Type B pancreatic cell (in vitro differentiated cells): ENCODE results near the gene SEM1. TPM values are rescaled to one million over a fixed set of nuclear protein-coding genes. Genes with fewer than 3 reads are reported as not detected.
"Not testable (repeated sequence)": the region's sequence is repeated elsewhere in the genome, so short reads cannot be mapped to it uniquely, and the experiment has no call there.

Experiments used
- DNase-seq: peaks from one replicate; pipeline ENCODE4 v3.0.0; 2021; ENCODE audit warnings: mixed read lengths; ENCODE audit not compliant: unreplicated experiment; ENCODE audit errors: extremely low spot score
- H3K27ac Mint-ChIP-seq: 2 replicates; pipeline ENCODE4 v1.8.0; 2021; ENCODE audit warnings: mild to moderate bottlenecking, mixed read lengths
- H3K27me3 Mint-ChIP-seq: 2 replicates; pipeline ENCODE4 v1.8.0; 2021; ENCODE audit warnings: mixed read lengths
- H3K36me3 Mint-ChIP-seq: 2 replicates; pipeline ENCODE4 v1.8.0; 2021; ENCODE audit warnings: mixed read lengths
- H3K4me1 Mint-ChIP-seq: one replicate; pipeline ENCODE4 v1.8.0; 2021; ENCODE audit warnings: mixed read lengths; ENCODE audit not compliant: unreplicated experiment
- H3K4me3 Mint-ChIP-seq: 2 replicates; pipeline ENCODE4 v1.8.0; 2021; ENCODE audit warnings: mild to moderate bottlenecking, mixed read lengths
- H3K9me3 Mint-ChIP-seq: 2 replicates; pipeline ENCODE4 v1.8.0; 2021; ENCODE audit warnings: mixed read lengths
- CTCF ChIP-seq: fragments of 200-600 bp; sonication (generic); conservative IDR thresholded peaks from 2 replicates; pipeline ENCODE4 v1.5.0; 2021; ENCODE audit warnings: antibody characterized with exemption, mild to moderate bottlenecking
- total RNA-seq: library from RNA; stranded (reverse); gene quantifications from 2 replicates; pipeline ENCODE4 v1.2.1, GENCODE V29; 2021; ENCODE audit warnings: low replicate concordance

The SEM1 gene
- total RNA-seq, 1 donor from 2014 or later, result 62.5 TPM

GRCh38 chr7:96669812-96670211, 39.8 kb downstream of the SEM1 start:
- H3K27me3 Mint-ChIP-seq, result no peaks in the 10 kb centered on the region
- peaks cover 13% of the 10 kb centered on the region for H3K4me1 Mint-ChIP-seq
- no peak for DNase-seq
- H3K27ac Mint-ChIP-seq, result no peak overlapping the region
- H3K9me3 Mint-ChIP-seq, result no peaks in the 10 kb centered on the region
- H3K4me3 Mint-ChIP-seq, result no peak overlapping the region
- TF ChIP-seq CTCF, result no peak
- H3K36me3 Mint-ChIP-seq, result peaks cover 14% of the 10 kb centered on the region

GRCh38 chr7:96667026-96667425, 42.6 kb downstream of the SEM1 start:
- Mint-ChIP-seq H3K27ac (no peak overlapping the region), H3K9me3 (no peaks in the 10 kb centered on the region), H3K4me1 (peaks cover 18% of the 10 kb centered on the region), H3K36me3 (peaks cover 10% of the 10 kb centered on the region), H3K4me3 (no peak overlapping the region), H3K27me3 (no peaks in the 10 kb centered on the region)
- no peak for DNase-seq
- no peak for TF ChIP-seq CTCF

GRCh38 chr7:96665689-96666088, 44.0 kb downstream of the SEM1 start:
- DNase-seq, result no peak
- Mint-ChIP-seq H3K9me3 (no peaks in the 10 kb centered on the region), H3K4me1 (peaks cover 12% of the 10 kb centered on the region), H3K27me3 (no peaks in the 10 kb centered on the region), H3K27ac (no peak overlapping the region), H3K36me3 (peaks cover 10% of the 10 kb centered on the region), H3K4me3 (no peak overlapping the region)
- no peak for TF ChIP-seq CTCF

- H3K36me3 Mint-ChIP-seq, result peaks cover 10% of the 10 kb centered on the region
- H3K27me3 Mint-ChIP-seq, result no peaks in the 10 kb centered on the region
- no peak for TF ChIP-seq CTCF
Observed at GRCh38 chr7:96664793-96665192, 44.9 kb downstream of the SEM1 start.

GRCh38 chr7:96663871-96664445, 45.7 kb downstream of the SEM1 start:
- Mint-ChIP-seq H3K9me3 (no peaks in the 10 kb centered on the region), H3K36me3 (peaks cover 10% of the 10 kb centered on the region), H3K4me3 (no peak overlapping the region), H3K4me1 (peaks cover 6% of the 10 kb centered on the region), H3K27me3 (no peaks in the 10 kb centered on the region), H3K27ac (no peak overlapping the region)
- DNase-seq, result no peak
- TF ChIP-seq CTCF, result no peak

More at GRCh38 chr7:96664793-96665192, 44.9 kb downstream of the SEM1 start:
- DNase-seq, result no peak
- no peak overlapping the region for H3K4me3 Mint-ChIP-seq
- peaks cover 6% of the 10 kb centered on the region for H3K4me1 Mint-ChIP-seq
- no peaks in the 10 kb centered on the region for H3K9me3 Mint-ChIP-seq
- no peak overlapping the region for H3K27ac Mint-ChIP-seq

- no peak for DNase-seq
- Mint-ChIP-seq H3K27ac (no peak overlapping the region), H3K4me1 (peaks cover 6% of the 10 kb centered on the region), H3K36me3 (peaks cover 10% of the 10 kb centered on the region), H3K27me3 (no peaks in the 10 kb centered on the region), H3K9me3 (no peaks in the 10 kb centered on the region), H3K4me3 (no peak overlapping the region)
- TF ChIP-seq CTCF, result no peak
Observed at GRCh38 chr7:96663457-96663856, 46.2 kb downstream of the SEM1 start.

- H3K4me1 Mint-ChIP-seq, result peaks cover 11% of the 10 kb centered on the region
- not testable (repeated sequence) for H3K27me3 Mint-ChIP-seq, H3K9me3 Mint-ChIP-seq, H3K27ac Mint-ChIP-seq, DNase-seq, H3K4me3 Mint-ChIP-seq, H3K36me3 Mint-ChIP-seq
Observed at GRCh38 chr7:96662151-96662550, 47.5 kb downstream of the SEM1 start.
